Adipose tissue (tissue), 3 donors: ENCODE data around the gene TEDC2. TPM values are rescaled to one million over a fixed set of nuclear protein-coding genes. Genes with fewer than 3 reads are reported as not detected.

Source experiments
- H3K27ac ChIP-seq: one replicate; pipeline ENCODE4 v1.5.1; 2013; ENCODE audit warnings: low read depth, low read length
- WGBS, 3 donors: extraction: QIAGEN DNeasy Blood & Tissue Kit; methylation state at CpG; one replicate each; pipeline ENCODE4 v1.1.7; 2013; 5-methylcytosine and 5-hydroxymethylcytosine counted together
- polyA plus RNA-seq, 3 donors: library from polyadenylated mRNA; stranded (reverse); fragments of 200-250 nt; gene quantifications; one replicate each; pipeline ENCODE4 v1.2.3, GENCODE V29; 2013
- donor health status: healthy with polysubstance abuse.
- donor health status: Bipolar disorder and iron deficiency.
- donor health status: healthy.

The TEDC2 gene, protein sequence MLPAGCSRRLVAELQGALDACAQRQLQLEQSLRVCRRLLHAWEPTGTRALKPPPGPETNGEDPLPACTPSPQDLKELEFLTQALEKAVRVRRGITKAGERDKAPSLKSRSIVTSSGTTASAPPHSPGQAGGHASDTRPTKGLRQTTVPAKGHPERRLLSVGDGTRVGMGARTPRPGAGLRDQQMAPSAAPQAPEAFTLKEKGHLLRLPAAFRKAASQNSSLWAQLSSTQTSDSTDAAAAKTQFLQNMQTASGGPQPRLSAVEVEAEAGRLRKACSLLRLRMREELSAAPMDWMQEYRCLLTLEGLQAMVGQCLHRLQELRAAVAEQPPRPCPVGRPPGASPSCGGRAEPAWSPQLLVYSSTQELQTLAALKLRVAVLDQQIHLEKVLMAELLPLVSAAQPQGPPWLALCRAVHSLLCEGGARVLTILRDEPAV
- under 1 TPM; 0.38 to 0.92 (median 0.45) TPM for polyA plus RNA-seq

DNA sequence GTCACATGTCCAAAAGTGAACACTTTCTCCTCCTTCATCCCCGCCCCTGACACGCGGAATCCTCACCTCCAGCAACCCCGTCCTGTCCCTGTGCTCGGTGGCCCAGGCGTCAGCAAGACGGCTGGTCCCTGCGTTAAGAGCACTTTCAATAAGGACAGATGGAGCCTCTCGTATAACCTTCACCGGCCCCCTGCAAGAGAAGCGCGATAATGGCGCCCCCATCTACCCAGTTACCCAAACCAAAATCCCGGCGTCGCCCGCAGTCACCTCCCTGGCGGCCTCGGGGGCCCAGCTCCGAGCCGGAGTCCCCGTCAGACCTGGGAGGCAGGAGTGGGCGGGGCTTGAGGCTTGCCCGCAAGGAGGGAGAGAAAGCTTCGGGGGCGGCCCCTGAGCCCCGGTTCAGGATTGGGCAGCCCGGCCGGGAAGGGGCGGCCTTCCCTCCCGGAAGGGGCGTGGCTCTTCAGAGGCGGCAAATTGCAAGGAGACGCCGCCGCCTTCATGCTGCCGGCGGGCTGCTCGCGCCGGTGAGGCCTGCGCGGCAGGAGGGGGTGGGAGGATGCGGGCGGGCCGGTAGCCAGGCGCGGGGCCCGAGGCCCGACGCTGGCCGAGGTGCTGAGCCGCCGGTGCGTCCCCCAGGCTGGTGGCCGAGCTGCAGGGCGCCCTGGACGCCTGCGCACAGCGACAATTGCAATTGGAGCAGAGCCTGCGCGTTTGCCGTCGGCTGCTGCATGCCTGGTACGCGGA lies at the start of gene TEDC2:
Gene TEDC2, plus strand, starts transcription at position 463 of the 744 bp plus-strand sequence. Its CDS starts 36 bp downstream, at position 499.
- WGBS, 3 donors: 0 to 1% (median 1%) methylated on average over 50 to 66 of the region's 66 CpGs
- H3K27ac ChIP-seq: no peak within 1 kb of the TSS

DNA sequence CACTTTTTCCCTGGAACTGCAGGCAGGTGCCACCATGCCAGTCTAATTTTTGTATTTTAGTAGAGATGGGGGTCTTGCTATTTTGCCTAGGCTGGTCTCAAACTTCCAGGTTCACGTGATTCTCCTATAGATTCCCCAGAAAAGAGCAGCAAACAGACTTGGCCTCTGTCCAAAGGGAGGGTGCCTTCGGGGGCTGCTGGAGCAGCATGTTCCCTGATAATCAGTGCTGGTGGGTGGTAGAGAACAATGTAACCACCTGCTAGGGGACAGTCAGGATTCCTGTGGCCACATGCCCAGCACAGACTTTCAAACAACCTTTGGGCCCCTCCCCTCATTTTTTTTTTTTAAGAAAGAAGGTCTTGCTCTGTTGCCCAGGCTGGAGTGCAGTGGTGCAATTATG lies 44.8 kb upstream of the TEDC2 start:
- no peak overlapping the region for H3K27ac ChIP-seq
- WGBS, 3 donors: 41 to 69% (median 68%) methylated on average over 2 of the region's 2 CpGs

DNA sequence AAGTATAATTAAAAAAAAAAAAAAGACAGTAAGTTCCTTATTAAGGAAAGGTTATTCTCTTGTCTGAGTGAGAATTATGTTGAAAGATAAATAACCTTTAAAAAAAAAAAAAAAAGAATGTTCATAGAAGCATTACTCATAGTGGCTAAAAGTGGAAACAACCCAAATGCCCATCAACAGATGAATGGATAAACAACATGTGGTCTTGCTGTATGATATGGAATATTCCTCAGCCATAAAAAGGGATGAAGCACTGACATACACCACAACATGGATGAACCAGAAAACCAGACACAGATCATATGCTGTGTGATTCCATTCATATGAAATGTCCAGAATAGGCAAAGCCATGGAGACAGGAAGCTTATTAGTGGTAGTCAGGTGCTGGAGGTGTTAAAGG lies 39.9 kb upstream of the TEDC2 start:
- no peak overlapping the region for H3K27ac ChIP-seq

DNA sequence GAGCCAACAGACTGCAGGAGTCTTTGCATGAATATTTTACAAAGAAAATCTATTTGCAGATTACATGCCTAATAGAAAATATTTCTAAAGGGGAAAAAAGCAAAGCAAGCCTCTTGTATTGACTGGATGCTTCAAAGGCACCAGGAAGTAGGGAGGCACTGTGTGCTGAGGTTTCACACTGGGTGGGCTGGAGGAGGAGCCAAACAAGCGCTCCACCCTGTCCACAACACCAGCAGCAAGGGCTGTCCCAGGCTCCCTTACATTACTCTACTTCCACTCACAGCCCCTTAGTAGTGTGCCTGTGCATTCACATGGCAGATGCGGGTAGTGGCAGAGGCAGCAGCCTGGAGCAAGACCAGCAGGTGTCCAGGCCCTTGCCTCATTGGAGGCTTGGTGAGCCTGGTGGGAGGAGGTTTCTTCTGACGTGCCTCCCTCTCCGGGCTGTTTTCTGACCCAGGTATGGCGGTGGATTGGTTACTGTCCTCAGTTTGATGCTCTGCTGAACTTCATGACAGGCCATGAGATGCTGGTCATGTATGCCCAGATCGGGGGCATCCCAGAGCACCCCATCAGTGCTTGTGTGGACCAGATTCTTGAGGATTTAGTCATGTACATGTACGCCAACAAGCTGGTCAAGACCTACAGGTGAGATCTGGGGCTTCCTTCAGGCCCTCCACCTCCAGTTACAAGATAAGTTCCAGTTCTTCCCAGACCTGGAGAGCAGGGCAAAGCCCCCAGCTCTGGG lies 37.6 kb upstream of the TEDC2 start:
- H3K27ac ChIP-seq: no peak overlapping the region
- WGBS, 3 donors: 88 to 90% (median 89%) methylated on average over 7 of the region's 7 CpGs

DNA sequence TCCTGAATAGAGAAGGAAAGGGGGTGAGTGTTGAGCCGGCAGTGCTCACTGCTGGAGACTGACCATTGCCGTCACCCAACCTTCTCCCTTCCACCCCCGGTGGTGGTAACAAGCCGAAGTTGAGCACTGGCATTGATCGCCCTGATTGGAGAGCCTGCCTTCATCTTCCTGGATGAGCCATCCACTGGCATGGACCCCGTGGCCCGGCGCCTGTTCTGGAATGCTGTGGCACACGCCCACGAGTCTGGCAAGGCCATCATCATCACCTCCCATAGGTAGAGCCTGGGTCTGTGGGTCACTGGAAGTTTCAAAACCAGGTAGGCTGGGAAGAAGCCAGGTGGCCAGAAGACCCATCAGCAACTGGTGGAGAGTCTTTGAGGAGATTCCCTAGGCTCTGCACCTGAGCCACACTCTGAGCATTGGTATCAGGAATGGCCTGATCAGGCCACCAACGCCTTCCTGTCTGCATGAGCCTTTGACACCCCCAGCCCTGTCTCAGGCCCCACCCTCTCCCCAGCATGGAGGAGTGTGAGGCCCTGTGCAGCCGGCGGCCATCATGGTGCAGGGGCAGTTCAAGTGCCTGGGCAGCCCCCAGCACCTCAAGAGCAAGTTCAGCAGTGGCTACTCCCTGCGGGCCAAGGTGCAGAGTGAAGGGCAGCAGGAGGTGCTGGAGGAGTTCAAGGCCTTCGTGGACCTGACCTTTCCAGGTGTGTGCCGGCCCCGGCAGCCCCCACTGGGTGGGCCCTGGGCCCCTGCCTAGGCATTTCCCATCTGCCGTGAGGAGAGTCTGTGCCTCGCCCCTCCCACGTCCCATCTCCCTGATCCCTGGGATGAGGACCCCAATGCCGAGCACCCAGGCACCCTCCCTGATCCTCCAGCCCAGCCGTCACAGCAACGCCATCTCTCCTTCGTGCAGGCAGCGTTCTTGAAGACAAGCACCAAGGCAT lies 35.6 kb upstream of the TEDC2 start:
- no peak overlapping the region for H3K27ac ChIP-seq
- 90 to 93% (median 92%) methylated on average over 23 to 25 of the region's 25 CpGs for WGBS, 3 donors

DNA sequence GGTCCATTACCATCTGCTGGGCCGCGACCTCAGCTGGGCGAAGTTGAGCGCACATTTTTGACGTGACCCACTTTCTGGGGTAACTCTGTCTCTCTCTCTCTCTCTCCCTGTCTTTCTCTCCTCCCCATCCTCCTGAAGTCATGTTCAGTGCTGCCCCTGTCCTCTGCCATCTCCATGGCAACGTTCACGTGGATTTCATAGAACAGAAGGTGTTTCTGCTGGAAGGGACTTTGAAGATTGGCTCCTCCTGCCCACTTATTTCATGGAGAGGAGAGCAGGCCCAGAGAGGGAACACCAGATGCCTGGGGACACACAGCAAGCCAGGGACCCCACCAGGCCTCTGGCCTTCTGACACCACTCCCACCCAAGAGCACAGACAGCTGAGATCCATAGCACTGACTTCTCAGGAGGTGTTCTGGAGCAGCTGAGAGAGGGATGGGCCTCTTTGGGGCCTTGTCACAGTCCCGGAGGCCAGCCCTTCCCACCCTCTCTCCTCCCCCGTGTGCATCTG lies 34.8 kb upstream of the TEDC2 start:
- H3K27ac ChIP-seq: no peak overlapping the region
- 90 to 91% (median 91%) methylated on average over 9 of the region's 9 CpGs for WGBS, 3 donors

DNA sequence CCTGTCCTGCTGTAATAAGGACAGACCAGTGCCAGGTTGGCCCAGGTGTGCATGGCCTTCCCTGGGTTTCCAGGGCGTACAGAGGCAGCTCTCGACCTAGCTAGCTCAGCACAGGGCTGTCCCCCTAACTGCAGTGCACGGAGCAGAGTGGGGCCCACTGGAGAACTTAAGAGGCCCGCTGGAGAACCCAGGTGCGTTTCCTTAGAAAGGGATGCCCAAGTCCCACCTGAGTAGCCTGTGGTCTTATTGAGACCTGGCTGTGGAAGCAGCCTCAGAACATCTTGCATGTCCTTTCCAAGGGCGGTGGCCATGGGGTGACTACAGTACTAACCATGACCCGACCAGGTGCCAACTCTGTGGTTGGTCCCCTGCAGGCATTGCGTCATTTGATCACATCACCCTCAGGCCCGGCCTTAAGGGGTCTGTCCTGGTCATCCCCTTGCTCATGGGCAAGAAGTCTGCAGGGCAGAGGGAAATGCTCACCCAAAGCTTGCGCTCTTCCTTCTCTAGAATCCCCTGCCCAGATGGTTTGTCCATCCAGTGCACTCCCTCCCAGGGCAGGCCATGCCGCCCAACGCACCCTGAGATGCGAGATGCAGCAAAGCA lies 34.0 kb upstream of the TEDC2 start:
- no peak overlapping the region for H3K27ac ChIP-seq
- 92 to 94% (median 94%) methylated on average over 13 of the region's 13 CpGs for WGBS, 3 donors

DNA sequence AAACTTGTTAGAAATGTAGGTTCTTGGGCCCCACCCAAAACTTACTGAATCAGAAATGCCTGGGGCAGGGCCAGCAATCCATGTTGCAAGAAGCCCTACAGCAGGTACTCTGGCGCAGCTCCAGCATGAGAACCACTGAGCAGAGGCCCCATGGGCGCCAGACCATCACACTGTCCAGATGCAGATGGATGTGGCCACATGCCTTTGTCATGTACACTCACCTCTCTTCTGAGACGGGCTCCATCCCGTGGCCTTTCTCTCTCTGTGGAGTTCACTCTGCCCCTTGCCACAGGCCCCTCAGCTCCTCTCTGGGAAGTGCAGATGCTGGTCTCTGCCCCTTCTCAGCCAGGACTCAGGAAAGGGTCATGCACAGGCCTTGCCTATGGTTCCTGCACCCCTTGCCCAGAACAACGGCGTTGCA lies 33.0 kb upstream of the TEDC2 start:
- H3K27ac ChIP-seq: no peak overlapping the region
- 92 to 93% (median 92%) methylated on average over 6 of the region's 6 CpGs for WGBS, 3 donors

DNA sequence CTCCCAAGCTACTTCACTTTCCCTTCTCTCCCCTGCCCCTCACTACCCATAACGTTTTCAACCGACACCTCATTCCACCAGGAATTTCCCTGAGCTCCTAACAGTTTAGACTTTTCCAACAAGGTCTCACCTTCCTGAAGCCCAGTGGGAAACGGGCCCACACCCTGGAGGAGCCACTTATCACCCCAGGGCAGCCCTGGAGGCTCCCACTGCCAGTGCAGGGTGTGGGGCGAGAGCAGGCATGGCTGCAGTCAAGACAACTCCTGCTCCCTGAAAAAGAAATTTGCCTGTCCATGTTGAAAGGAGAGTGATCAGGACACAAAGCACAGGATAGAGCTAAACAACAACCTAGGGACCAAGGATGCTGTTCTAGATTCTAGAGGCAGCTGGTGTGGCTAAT lies 32.4 kb upstream of the TEDC2 start:
- no peak overlapping the region for H3K27ac ChIP-seq
- 83 to 87% (median 85%) methylated on average over 4 of the region's 4 CpGs for WGBS, 3 donors

DNA sequence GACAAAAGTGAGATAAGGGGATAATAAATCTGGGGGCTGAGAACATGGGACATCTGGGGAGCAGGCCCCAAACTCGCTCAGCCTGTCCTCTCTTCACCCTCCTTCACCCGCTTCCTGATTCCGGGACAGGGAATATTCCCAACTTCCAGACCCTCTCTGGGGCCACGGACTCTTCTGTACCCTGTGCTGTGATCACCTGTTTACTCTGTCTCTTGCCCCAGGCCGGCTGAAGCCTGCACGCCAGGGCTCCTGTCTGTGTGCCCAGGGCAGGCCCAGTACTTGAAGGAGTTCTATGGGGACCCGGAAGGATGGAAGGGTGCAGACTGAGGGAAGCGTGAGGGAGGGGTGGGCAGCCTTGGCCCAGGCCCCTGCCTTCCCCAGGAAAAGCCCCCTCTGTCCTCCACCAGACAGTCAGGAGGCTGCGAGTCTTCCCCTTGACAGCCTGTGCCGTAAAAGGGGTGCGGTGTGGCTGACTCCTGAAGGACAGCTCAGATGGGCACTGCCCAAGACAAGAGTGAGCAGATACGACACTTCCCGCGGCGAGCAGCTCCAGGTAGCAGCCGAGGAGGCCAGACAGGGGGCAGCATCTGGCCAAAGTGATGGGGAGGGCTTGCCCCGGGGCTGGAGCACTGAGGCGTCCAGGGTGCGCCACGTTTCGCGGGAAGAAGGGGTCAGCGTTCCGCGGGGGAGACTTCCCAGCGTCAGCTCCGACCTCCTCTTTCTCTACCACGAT lies 31.7 kb upstream of the TEDC2 start:
- 35 to 38% (median 36%) methylated on average over 28 of the region's 28 CpGs for WGBS, 3 donors
- no peak overlapping the region for H3K27ac ChIP-seq

DNA sequence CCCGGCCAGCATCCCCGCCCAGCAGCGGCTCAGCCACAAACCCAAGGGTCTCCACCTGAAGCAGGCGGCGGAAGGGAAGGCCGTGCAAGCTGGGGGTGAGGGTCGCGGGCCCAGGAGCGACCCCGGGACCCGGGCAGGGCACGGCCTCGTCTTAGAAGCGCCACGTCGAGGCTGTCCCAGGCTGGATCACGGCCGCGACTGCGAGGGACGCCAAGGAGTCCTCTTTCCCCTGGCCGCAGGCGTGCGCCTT lies 31.2 kb upstream of the TEDC2 start:
- WGBS, 3 donors: 0 to 1% (median 0%) methylated on average over 22 to 24 of the region's 24 CpGs
- H3K27ac ChIP-seq: no peak overlapping the region

DNA sequence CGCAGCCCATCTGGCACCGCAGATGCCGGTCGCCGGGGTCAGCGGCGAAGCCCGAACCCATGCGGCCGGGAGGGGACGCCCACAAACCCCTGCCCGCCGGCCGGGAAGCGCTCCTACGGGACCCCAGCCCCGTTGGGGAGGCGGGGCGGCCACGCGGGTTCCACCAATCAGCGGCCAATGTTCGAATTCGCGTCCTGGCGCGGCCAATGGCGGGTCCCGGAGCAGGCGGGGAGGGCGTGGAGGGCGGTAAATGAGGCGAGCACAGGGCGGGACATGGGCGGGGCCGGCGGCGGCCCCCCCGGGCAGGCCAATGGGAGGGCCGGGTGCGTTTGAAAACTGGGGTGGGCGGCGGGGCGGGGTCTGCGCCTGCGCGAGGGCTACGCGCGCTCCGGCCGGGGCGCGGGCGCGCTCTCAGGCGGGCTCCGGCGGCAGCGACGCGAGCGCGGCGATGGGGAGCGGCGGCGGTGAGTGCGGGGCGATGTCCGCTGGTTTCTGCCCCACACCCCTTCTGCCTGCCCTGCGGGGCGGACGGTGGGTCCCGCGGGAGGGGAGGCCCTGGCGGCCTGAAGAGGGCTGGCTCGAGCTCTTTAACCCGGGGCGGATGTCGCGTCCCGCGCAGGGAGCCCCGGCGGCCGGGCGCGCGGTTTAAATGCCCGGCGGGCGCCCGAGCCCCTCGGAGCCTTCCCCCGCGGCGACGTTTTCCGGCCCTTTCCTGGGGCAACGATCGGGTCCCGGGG lies 30.7 kb upstream of the TEDC2 start, which contains the start of gene CCNF:
Gene CCNF, plus strand, starts transcription at position 414 of the 737 bp plus-strand sequence. Its CDS starts 35 bp downstream, at position 449.
- peak within 1 kb of the TSS; percentile 7 for H3K27ac ChIP-seq
- 0 to 1% (median 1%) methylated on average over 64 to 103 of the region's 103 CpGs for WGBS, 3 donors

DNA sequence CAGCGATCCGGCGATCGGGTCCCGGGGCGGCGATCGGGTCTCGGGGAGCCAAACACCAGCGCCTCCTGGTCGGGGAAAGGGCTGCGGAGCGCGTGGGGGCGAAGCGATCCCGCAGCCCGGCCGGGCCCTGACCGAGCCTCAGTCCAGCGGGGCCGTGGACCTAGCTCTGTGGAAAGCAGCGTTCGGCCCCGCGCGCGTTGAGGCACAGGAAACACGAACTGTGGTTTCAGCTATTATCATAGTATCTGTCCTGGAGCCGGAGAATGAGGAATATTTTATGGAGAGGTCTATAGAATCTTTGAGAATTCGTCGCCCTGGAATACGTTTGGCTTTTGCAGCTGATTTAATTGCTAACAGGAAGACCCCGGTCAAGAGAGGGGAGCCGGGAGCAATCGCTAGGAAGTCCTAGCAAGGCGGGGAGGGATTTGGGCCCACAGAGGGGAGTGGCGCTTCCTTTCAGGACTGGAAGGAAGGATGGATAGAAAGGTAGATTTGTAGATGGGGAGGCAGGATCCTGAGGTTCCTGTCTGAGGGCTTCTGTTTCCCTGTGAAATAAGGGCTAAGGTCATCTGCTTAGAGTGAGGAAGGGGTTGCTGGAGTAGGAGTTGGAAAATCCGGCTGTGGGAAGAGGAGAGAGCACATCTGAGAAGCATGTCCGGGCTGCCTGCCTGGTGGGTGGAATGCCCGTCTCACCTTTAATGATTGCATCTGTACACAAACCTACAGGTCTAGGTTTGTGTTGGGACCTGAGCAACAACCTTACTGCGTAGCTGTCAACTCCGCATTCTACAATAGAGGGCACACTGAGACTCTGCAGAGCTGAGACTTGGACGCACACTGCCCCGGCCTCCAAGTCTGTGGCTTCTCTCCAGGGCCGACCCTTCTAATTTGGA lies 29.9 kb upstream of the TEDC2 start:
- peak overlapping the region; percentile 7 for H3K27ac ChIP-seq
- 5 to 6% (median 5%) methylated on average over 46 of the region's 46 CpGs for WGBS, 3 donors

DNA sequence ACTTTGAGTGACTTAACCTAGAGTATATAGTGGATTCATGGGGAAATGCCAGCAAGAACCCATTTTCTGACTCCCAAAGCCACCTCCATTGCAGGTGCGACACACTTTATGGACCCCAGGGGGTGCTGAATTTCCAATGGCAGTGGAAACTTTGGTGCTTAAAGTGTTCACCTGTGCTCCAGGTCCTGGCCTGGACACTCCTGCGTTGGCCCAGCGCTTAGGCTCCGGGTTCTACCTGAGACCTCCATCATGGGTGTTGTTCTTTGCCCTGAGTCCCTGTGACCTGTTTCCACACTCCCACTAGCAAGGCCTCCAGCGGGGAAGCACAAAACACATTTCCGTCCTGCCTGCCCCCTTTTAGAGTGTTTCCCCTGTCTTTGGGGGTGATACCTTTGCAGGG lies 27.6 kb upstream of the TEDC2 start:
- 93 to 97% (median 96%) methylated on average over 6 of the region's 6 CpGs for WGBS, 3 donors
- H3K27ac ChIP-seq: no peak overlapping the region

DNA sequence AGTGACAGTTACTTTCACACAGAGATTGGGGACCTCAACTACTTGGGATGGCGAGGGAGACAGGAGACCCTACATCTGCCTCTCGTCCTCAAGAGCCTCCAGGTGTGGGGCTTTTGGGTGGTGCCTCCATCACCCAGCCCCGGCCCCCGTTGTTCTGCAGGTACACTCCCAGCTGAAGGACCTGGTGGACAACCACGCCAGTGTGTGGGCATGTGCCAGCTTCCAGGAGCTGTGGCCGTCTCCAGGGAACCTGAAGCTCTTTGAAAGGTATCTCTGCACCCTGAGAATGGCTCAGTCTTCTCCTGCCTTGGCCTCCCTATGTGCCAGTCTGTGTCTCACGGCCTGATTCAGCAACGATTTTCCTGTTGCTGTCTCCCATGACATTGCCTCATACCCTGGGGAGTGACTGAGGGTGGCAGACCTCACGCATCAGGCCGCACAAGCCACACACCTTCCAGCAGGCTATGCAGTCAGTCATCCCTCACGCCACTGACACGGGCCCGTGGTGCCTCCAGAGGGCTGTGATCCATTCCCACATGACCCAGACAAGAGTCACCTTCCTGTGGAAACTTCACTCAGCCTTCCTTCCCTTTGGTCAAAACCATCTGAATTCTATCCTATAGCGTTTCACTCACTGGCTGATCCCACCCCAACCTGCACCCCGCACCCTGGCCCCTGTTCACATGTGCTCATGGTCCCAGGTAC lies 27.0 kb upstream of the TEDC2 start:
- H3K27ac ChIP-seq: no peak overlapping the region
- WGBS, 3 donors: 92 to 98% (median 94%) methylated on average over 15 of the region's 15 CpGs
